Suprapubic skin (tissue), 4 donors: ENCODE data around the gene TMEM50B. TPM values are rescaled to one million over a fixed set of nuclear protein-coding genes. Genes with fewer than 3 reads are reported as not detected.

ENCODE experiments used
- DNase-seq, 2 donors: peaks; one replicate each; pipeline ENCODE4 v3.0.0-alpha.2; 2019; ENCODE audit warnings: low spot score in 2 of 2
- H3K27ac ChIP-seq: fragments of 200-600 bp; sonication (generic); one replicate; pipeline ENCODE4 v1.5.1; 2019
- H3K27me3 ChIP-seq: fragments of 200-600 bp; sonication (generic); one replicate; pipeline ENCODE4 v1.5.1; 2019
- H3K36me3 ChIP-seq: fragments of 200-600 bp; sonication (generic); one replicate; pipeline ENCODE4 v1.5.1; 2019
- H3K4me1 ChIP-seq: fragments of 200-600 bp; sonication (generic); one replicate; pipeline ENCODE4 v1.5.1; 2019
- H3K4me3 ChIP-seq: fragments of 200-600 bp; sonication (generic); one replicate; pipeline ENCODE4 v1.5.1; 2019; ENCODE audit warnings: mild to moderate bottlenecking
- H3K9me3 ChIP-seq: fragments of 200-600 bp; sonication (generic); one replicate; pipeline ENCODE4 v1.5.1; 2019
- EP300 ChIP-seq: sonication (generic); formaldehyde crosslinking; IDR thresholded peaks from one replicate; pipeline ENCODE4 v1.6.1; 2017; ENCODE audit warnings: antibody characterized with exemption
- POLR2A ChIP-seq, 2 donors: fragments of 450-650 bp; IDR thresholded peaks; one replicate each; pipeline ENCODE4 v1.6.1; 2017; ENCODE audit warnings: antibody characterized with exemption in 2 of 2, mild to moderate bottlenecking in 2 of 2, moderate library complexity in 2 of 2
- POLR2AphosphoS5 ChIP-seq, 3 donors: sonication (generic); formaldehyde crosslinking; IDR thresholded peaks; one replicate each; pipeline ENCODE4 v1.6.1; 2017; ENCODE audit warnings: antibody characterized with exemption in 3 of 3
- WGBS: methylation state at CpG from one replicate; pipeline ENCODE4 v1.1.5; 2018; 5-methylcytosine and 5-hydroxymethylcytosine counted together
- total RNA-seq, 4 donors: library from RNA; depleted of rRNA; stranded (reverse); fragments of >200 nt; gene quantifications; one replicate each; pipeline ENCODE4 v1.1.0, GENCODE V29; 2016
- TF ChIP-seq, protein P1 (sequence below), 2 donors: fragments of 200-600 bp in 1 of 2; fragments of 450-650 bp in 1 of 2; sonication (generic) in 1 of 2; IDR thresholded peaks; one replicate each; pipeline ENCODE4 v1.5.1; 2016 to 2019; ENCODE audit warnings: antibody characterized with exemption in 2 of 2, mild to moderate bottlenecking in 1 of 2, moderate library complexity in 1 of 2

The TMEM50B gene
- total RNA-seq, 4 donors from 2014 or later = 33.1 to 151 (median 59.8) TPM

DNA sequence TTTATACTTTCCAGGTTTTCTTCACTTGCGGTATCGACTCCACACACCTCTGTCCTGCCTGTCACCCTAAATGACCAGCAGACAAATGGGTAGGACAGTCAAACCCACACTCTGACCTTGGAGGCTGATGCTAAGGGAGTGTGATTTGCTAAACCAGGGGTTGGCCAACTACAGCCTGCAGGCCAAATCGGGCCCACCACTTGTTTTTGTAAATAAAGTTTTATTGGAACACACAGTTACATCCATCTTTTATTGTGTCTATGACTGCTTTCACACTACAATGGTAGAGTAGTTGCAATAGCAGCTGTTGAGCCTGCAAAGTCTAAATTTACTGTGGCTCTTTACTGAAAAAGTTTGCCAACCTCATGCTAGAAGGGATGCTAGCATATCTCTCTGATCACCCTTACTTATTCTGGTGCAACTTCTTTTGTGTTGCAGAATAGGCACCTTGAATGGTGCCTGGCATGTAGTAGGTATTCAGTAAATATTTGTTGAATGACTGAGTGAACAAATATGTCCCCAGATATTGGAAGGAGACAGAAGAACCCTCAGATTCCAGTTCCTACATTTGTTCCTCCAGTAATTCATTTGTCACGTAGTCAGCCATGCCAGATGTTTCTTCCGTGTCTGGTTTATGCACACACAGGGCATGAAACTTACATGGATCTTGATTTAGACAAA lies 57.9 kb downstream of the TMEM50B start:
- Histone ChIP-seq H3K27me3 (no peaks in the 10 kb centered on the region), H3K36me3 (peaks cover 83% of the 10 kb centered on the region), H3K27ac (no peak overlapping the region), H3K9me3 (no peaks in the 10 kb centered on the region), H3K4me1 (peaks cover 28% of the 10 kb centered on the region), H3K4me3 (no peak overlapping the region)
- no peak for DNase-seq
- TF ChIP-seq, protein P1, sequence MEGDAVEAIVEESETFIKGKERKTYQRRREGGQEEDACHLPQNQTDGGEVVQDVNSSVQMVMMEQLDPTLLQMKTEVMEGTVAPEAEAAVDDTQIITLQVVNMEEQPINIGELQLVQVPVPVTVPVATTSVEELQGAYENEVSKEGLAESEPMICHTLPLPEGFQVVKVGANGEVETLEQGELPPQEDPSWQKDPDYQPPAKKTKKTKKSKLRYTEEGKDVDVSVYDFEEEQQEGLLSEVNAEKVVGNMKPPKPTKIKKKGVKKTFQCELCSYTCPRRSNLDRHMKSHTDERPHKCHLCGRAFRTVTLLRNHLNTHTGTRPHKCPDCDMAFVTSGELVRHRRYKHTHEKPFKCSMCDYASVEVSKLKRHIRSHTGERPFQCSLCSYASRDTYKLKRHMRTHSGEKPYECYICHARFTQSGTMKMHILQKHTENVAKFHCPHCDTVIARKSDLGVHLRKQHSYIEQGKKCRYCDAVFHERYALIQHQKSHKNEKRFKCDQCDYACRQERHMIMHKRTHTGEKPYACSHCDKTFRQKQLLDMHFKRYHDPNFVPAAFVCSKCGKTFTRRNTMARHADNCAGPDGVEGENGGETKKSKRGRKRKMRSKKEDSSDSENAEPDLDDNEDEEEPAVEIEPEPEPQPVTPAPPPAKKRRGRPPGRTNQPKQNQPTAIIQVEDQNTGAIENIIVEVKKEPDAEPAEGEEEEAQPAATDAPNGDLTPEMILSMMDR (IDR thresholded peaks at IDR 0.05) = no peak
- TF ChIP-seq POLR2AphosphoS5 (IDR thresholded peaks at IDR 0.05) (no peak), POLR2A (IDR thresholded peaks at IDR 0.05) (no peak), EP300 (no peak)
- WGBS = 95% methylated on average over 5 of the region's 5 CpGs

DNA sequence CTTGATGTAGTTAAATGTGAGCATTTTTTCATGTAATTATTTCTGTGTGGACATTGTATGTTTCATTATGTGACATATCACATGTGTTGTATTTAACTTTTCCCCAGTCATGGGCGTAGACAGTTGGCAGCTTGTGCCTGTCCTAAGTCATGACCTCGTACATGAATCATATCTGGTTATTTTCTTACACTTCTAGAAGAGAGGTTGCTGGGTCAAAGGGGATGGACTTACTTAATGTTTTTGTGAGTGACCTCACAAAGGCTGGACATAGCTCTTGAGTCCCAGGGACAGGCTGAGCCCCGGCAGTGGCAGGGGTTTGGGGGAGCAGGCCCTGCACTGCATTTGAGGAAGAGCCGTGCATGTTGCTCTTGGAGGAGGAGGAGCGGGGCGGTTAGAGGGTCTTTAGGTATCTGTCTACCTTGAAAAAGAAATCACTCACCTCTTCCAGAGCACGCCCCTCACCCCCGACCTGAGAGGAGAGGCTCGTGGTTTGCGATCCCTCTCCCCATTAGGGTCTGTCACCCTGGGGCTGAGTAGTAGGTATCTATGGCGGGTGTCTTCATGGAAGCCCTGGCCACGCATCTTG lies 60.1 kb downstream of the TMEM50B start:
- Histone ChIP-seq H3K4me1 (peaks cover 28% of the 10 kb centered on the region), H3K9me3 (no peaks in the 10 kb centered on the region), H3K36me3 (peaks cover 76% of the 10 kb centered on the region), H3K27me3 (no peaks in the 10 kb centered on the region), H3K27ac (peak overlapping the region; percentile 72), H3K4me3 (no peak overlapping the region)
- WGBS = 78% methylated on average over 12 of the region's 12 CpGs
- TF ChIP-seq EP300 = no peak
- no peak for TF ChIP-seq POLR2A (IDR thresholded peaks at IDR 0.05)
- peak in 1 of 3 donors; percentile 19 for TF ChIP-seq POLR2AphosphoS5 (IDR thresholded peaks at IDR 0.05)
- TF ChIP-seq, protein P1 (IDR thresholded peaks at IDR 0.05) = no peak
- no peak for DNase-seq

- 27% methylated on average over 2 of the region's 2 CpGs for WGBS
- Histone ChIP-seq H3K27me3 (no peaks in the 10 kb centered on the region), H3K36me3 (peaks cover 67% of the 10 kb centered on the region), H3K27ac (peak overlapping the region; percentile 72), H3K9me3 (no peaks in the 10 kb centered on the region), H3K4me1 (peaks cover 30% of the 10 kb centered on the region), H3K4me3 (no peak overlapping the region)
- peak; percentile 90 for DNase-seq
- no peak for TF ChIP-seq POLR2AphosphoS5 (IDR thresholded peaks at IDR 0.05)
- no peak for TF ChIP-seq POLR2A (IDR thresholded peaks at IDR 0.05)
- no peak for TF ChIP-seq EP300
- TF ChIP-seq, protein P1 (IDR thresholded peaks at IDR 0.05) = no peak
These were observed 61.1 kb downstream of the TMEM50B start for GRCh38 chr21:33418691-33419090.

DNA sequence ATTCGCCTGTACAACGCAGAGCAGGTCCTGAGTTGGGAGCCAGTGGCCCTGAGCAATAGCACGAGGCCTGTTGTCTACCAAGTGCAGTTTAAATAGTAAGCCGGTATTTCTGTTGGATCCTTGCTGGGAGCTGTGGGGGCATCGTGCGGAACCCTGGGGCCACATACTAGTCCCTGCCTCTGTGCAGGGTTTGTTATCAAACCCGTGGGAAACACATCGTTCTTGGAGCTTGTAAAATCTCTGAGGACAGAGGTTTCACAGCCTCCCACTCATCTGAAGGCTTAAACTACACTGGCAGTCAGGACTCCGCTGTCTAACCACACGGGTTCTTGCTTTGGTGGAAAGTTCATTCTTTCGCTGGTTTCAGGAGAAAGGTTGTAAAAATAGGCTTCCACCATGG lies 64.8 kb downstream of the TMEM50B start:
- no peaks in the 10 kb centered on the region for H3K27me3 ChIP-seq
- H3K4me3 ChIP-seq = no peak overlapping the region
- 90% methylated on average over 11 of the region's 11 CpGs for WGBS
- no peak overlapping the region for H3K27ac ChIP-seq
- H3K4me1 ChIP-seq = peaks cover 53% of the 10 kb centered on the region
- TF ChIP-seq EP300 (no peak), POLR2AphosphoS5 (IDR thresholded peaks at IDR 0.05) (no peak), POLR2A (IDR thresholded peaks at IDR 0.05) (no peak)
- H3K9me3 ChIP-seq = no peaks in the 10 kb centered on the region
- peaks cover 35% of the 10 kb centered on the region for H3K36me3 ChIP-seq
- no peak for DNase-seq

DNA sequence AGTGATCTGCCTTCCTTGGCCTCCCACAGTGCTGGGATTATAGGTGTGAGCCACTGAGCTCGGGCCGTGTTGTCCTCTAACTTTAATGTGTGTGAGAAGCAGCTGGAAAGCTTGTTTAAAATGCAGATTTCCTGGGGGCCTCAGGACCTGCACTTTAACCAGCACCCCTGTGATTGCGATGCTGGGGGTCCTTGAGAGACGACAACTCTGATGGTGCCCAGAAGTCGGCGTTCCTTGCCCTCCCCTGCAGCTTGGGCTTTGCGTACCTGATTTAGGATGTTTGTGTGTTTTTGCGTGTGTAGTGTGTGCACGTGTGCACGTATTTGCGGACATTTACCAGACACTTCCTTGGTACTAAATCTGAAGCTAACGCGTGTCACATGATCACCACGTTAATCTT lies 65.7 kb downstream of the TMEM50B start:
- peak overlapping the region; percentile 9 for H3K27ac ChIP-seq
- H3K36me3 ChIP-seq = peaks cover 29% of the 10 kb centered on the region
- no peak for DNase-seq
- H3K9me3 ChIP-seq = no peaks in the 10 kb centered on the region
- 92% methylated on average over 14 of the region's 14 CpGs for WGBS
- no peaks in the 10 kb centered on the region for H3K27me3 ChIP-seq
- H3K4me3 ChIP-seq = no peak overlapping the region
- H3K4me1 ChIP-seq = peaks cover 52% of the 10 kb centered on the region
- no peak for TF ChIP-seq POLR2AphosphoS5 (IDR thresholded peaks at IDR 0.05)
- TF ChIP-seq, protein P1 (IDR thresholded peaks at IDR 0.05) = no peak
- TF ChIP-seq POLR2A (IDR thresholded peaks at IDR 0.05) = no peak
- no peak for TF ChIP-seq EP300
